HG03442 (cell line): ENCODE measurements around the gene LHX5.

Experiments
- ATAC-seq: cut with Tn5 transposase; IDR thresholded peaks from one replicate; pipeline ENCODE4 v1.9.1; 2021; ENCODE audit warnings: mild to moderate bottlenecking, moderate library complexity; ENCODE audit not compliant: unreplicated experiment

LHX5 gene

GRCh38 chr12:113478351-113479011 lies 6.8 kb upstream of the LHX5 start:
- no peak for ATAC-seq

DNA sequence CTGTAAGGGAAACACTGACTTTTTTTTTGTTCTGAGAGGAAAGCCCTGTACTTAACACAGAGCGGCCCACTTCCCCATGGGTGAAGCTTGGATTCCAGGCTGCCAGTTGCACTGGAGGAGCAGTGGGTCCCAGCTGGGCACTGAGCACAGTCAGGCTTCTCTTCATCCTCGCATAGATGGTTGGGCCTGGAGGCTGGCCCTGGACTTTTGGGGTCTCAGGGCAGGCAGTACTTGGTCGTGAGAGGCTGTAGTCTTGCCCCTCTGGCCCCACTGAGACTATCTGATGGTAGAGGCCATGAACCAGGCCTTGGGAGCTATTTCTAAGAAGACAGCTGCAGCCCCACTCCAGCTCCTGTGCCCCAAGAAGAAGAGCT lies 6.2 kb upstream of the LHX5 start:
- no peak for ATAC-seq

DNA sequence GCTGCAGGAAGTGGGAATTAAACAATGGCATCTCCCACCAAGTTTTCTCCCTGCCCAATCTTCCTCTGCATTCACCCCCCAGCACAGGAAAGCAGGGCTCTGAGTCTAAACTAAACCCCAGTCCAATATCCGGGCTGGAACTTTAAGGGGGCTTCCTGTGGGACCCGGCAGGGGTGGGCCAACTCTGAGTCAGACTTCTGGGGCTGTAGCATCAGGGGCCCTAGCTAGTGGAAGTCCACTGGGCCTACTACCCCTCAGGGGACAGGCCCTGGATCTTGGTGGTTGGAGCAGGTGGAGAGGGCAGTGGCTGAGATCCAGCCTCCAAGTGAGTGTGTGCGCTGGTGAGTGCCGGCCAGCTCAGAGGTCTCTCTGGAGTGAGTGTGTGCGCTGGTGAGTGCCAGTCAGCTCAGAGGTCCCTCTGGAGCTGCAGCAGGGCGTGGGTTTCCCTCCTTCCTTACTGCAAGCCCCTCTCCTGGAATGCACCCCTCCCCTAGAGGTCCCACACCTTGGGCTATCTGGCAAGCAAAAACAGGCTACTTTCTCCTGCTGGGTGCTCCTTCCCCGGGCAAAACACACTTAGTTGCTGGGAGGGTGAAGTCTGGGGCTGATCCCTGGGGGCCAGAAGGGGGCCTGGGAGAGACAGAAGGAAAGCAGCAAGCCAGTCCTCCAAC lies 5.6 kb upstream of the LHX5 start:
- ATAC-seq = no peak

GRCh38 chr12:113476176-113476986 lies 4.7 kb upstream of the LHX5 start:
- no peak for ATAC-seq

DNA sequence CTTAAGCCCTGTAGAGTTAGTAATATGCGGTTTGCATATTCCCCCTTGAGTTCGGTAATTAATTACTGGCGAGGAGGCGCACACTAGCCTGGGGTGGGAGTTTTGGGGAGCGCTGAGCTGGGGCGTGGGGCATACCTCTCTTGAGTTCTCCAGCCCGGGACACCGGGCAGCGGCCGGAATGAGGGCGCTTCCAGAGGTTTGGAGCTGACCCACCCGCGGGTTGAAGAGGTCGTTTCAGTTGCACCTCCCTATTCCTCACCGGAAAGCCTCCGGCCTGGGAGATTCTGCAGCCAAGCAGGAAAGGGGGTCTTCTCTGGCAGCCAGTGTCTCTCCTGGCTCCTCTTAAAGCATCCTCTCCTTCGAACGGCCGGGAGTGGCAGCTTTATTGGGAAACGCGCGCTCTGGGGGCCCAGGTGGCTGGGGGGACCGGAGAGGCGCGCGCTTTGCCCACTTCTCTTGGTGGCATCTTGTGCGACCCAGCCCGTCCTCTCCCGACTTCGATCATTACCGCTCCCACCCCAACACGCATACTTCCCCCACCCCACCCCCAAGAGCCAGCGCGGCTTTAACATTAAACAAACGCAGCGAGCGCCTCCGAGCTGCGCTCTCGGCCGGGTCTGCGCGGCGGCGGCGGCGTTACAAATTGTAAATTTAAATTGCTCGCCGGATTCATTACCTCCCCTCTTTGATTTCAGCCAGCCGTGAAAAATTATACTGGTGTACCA lies 3.9 kb upstream of the LHX5 start:
- ATAC-seq = no peak

DNA sequence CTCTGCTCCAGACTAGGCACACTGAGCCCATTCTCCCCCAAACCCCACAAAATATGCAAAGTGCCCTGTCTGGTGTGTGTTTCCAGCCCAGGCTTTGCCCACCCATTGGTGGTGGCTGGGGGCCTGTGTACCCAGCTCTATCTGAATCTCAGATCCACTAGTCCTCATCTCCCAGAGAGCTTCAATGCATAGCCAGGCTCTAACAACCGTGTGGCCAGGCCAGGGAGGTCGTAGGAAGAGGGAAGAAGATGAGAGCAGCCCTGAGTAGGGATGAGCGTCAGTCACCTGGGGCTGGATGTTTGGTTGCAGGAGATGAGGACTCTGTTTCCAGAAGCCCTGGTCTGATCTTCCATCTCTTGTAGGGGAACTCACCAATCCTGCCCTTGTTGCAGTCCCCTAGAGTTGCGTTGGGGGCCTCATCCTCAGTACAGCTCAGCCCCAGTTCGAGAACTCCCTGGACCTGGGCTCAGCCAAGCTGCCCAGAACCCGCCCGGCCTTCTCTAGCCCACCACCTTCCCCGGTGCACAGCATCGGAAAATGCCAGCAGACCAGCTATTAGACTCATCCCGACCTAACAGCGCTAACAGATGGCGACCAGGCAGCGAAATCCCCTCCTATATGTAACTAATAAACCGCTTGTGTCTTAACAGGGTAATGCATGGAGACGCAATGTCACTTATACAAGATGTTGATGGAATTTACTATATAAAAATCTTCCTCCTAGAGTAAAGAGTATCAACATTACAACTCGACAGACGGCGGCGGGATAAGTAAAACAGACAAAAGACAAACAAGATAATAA lies 3.2 kb upstream of the LHX5 start:
- ATAC-seq = no peak

GRCh38 chr12:113473942-113474341 lies 2.3 kb upstream of the LHX5 start:
- ATAC-seq = no peak

- ATAC-seq = no peak
These were observed 1.7 kb upstream of the LHX5 start for GRCh38 chr12:113473400-113473799.

- ATAC-seq = no peak
These were observed 785 bp upstream of the LHX5 start for GRCh38 chr12:113472191-113473121.

- no peak for ATAC-seq
These were observed 626 bp downstream of the LHX5 start for GRCh38 chr12:113470871-113471618.

GRCh38 chr12:113469949-113470743 lies 1.5 kb downstream of the LHX5 start:
- no peak for ATAC-seq

DNA sequence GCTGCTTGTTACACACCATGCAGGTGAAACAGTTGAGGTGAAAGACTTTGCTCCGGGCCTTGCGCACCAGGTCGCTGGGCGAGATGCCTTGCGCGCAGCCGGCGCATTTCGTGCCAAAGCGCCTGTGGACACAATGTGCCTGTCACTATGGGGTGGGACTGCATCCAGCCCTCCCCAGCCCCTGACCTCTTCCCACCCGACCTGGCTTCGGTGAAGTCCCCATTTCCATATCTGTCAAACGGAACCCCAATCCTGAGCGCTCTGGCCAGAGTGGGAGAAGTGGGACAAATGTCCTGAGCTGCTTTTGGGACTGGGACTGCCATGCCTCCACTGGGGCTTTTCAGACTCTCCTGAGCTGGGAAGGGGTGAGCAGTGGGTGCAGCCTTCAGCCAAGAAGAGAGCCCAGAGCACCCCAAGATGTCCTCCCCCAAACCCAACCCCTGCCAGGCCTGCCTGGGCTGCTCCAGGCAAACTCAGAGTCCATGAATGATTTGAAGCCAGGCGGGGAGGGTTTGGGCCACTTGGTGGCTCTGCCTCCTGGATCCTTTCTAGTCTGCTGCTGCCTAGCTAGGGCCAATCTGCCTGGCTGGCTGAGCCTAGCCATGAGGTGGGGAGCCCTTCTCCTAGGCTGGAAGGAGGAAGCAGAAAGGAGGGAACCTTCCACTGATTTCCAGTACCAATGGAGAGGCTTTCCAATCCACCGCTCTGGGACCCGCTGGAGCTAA lies 2.3 kb downstream of the LHX5 start:
- ATAC-seq = no peak

- no peak for ATAC-seq
These were observed 3.1 kb downstream of the LHX5 start for GRCh38 chr12:113468365-113469223.

- no peak for ATAC-seq
These were observed 3.9 kb downstream of the LHX5 start for GRCh38 chr12:113467502-113468364.

GRCh38 chr12:113467142-113467501 lies 4.5 kb downstream of the LHX5 start:
- no peak for ATAC-seq
